Ovary (tissue), 3 donors: ENCODE results near the gene SLC39A11.

ENCODE experiments used
- POLR2A ChIP-seq: fragments of 450-650 bp; IDR thresholded peaks from one replicate; pipeline ENCODE4 v1.6.1; 2017; ENCODE audit warnings: antibody characterized with exemption, mild to moderate bottlenecking, moderate library complexity
- TF ChIP-seq, protein P1 (sequence below), 3 donors: fragments of 450-650 bp in 2 of 3; fragments of 200-600 bp in 1 of 3; IDR thresholded peaks; one replicate each; pipeline versions ENCODE4 v1.5.1 to v1.8.0; 2016 to 2022; ENCODE audit warnings: antibody characterized with exemption in 3 of 3, mild to moderate bottlenecking in 1 of 3
- donor health status: DM: no; HTN: no; CAD: no.

GRCh38 chr17:72890711-72891110 lies 201.8 kb downstream of the SLC39A11 start:
- TF ChIP-seq, protein P1, sequence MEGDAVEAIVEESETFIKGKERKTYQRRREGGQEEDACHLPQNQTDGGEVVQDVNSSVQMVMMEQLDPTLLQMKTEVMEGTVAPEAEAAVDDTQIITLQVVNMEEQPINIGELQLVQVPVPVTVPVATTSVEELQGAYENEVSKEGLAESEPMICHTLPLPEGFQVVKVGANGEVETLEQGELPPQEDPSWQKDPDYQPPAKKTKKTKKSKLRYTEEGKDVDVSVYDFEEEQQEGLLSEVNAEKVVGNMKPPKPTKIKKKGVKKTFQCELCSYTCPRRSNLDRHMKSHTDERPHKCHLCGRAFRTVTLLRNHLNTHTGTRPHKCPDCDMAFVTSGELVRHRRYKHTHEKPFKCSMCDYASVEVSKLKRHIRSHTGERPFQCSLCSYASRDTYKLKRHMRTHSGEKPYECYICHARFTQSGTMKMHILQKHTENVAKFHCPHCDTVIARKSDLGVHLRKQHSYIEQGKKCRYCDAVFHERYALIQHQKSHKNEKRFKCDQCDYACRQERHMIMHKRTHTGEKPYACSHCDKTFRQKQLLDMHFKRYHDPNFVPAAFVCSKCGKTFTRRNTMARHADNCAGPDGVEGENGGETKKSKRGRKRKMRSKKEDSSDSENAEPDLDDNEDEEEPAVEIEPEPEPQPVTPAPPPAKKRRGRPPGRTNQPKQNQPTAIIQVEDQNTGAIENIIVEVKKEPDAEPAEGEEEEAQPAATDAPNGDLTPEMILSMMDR (IDR thresholded peaks at IDR 0.05): no peak
- TF ChIP-seq POLR2A: no peak
